Hepatocyte (in vitro differentiated cells): ENCODE results near the gene TNFAIP2.

Source experiments
- EZH2 ChIP-seq: fragments of 200-600 bp; sonication (generic); IDR thresholded peaks from 2 replicates; pipeline ENCODE4 v1.6.1; 2016; ENCODE audit warnings: antibody characterized with exemption, mild to moderate bottlenecking, borderline replicate concordance
- EZH2phosphoT487 ChIP-seq: fragments of 200-600 bp; sonication (generic); IDR thresholded peaks from one replicate; pipeline ENCODE4 v1.6.1; 2018; ENCODE audit warnings: antibody characterized with exemption, mild to moderate bottlenecking, low read depth, moderate library complexity; ENCODE audit not compliant: unreplicated experiment, severe bottlenecking
- TF ChIP-seq, protein P1 (sequence below): fragments of 200-600 bp; sonication (generic); IDR thresholded peaks from 2 replicates; pipeline ENCODE4 v1.5.1; 2016; ENCODE audit warnings: antibody characterized with exemption, mild to moderate bottlenecking; ENCODE audit not compliant: poor library complexity

DNA sequence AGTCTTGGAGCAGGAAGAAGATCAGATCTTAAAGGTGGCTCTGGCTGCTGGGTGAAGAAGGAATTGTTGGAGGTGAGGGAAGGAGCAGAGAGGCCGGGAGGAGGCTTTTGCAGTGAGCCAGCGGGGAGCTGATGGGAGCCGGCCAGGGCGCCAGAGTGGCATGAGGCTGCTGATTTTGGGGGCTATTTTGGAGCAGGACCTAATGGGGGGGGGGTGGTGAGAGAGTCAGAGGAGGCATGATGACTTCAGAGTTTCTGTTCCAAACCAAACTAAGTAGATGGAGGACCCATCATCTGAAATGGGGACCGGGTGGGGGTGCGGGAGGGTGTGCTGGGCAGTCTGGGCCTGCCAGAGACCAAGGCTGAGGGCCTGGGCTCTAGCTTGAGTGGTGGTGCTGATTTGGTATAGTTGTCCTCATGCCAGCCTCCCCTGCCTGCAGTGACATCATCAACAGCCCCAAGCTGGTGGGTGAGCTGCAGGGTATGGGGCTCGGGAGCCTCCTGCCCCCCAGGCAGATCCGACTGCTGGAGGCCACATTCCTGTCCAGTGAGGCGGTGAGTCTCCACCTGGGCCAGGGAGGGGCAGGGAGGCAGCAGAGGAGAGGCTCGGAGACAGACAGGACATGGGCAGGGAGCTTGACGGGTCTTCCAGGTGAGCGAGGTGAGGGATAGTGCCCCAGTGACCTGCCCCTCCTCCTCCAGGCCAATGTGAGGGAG lies 6.2 kb downstream of the TNFAIP2 start:
- TF ChIP-seq, protein P1, sequence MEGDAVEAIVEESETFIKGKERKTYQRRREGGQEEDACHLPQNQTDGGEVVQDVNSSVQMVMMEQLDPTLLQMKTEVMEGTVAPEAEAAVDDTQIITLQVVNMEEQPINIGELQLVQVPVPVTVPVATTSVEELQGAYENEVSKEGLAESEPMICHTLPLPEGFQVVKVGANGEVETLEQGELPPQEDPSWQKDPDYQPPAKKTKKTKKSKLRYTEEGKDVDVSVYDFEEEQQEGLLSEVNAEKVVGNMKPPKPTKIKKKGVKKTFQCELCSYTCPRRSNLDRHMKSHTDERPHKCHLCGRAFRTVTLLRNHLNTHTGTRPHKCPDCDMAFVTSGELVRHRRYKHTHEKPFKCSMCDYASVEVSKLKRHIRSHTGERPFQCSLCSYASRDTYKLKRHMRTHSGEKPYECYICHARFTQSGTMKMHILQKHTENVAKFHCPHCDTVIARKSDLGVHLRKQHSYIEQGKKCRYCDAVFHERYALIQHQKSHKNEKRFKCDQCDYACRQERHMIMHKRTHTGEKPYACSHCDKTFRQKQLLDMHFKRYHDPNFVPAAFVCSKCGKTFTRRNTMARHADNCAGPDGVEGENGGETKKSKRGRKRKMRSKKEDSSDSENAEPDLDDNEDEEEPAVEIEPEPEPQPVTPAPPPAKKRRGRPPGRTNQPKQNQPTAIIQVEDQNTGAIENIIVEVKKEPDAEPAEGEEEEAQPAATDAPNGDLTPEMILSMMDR = no peak
- no peak for TF ChIP-seq EZH2
- no peak for TF ChIP-seq EZH2phosphoT487
